Uterus (tissue), 2 donors: ENCODE results near the gene COMMD6.

Experiments
- CTCF ChIP-seq, 4 experiments: fragments of 200-600 bp in 2 of 4; fragments of 450-650 bp in 2 of 4; sonication (generic) in 2 of 4; IDR thresholded peaks; one replicate each; pipeline ENCODE4 v1.5.1; 2016 to 2019; ENCODE audit warnings: antibody characterized with exemption in 4 of 4, mild to moderate bottlenecking in 2 of 4, moderate library complexity in 1 of 4
- POLR2A ChIP-seq, 2 donors: fragments of 450-650 bp; IDR thresholded peaks; one replicate each; pipeline ENCODE4 v1.6.1; 2016; ENCODE audit warnings: antibody characterized with exemption in 2 of 2, mild to moderate bottlenecking in 1 of 2, moderate library complexity in 1 of 2

DNA sequence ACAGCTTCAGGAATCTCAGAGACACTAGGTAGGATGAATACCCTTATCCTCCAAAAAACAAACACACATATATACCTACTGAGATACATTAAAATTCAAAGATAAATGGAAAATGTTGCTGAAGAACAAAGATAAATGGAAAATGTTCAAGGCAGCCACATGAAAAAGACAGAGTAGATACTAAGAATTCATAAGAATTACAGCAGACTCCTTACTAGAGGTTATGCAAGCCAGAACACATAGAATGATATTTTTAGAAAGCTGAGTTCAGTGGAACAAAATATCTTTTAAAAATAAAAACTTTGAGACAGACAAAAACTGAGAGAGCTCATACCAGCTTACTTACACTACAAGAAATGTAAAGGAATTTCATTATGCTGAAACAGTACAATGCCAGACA lies 47.5 kb upstream of the COMMD6 start:
- no peak for TF ChIP-seq CTCF (IDR thresholded peaks at IDR 0.05)
- no peak for TF ChIP-seq POLR2A (IDR thresholded peaks at IDR 0.05)
